Neural cell (in vitro differentiated cells): ENCODE data around the gene FLYWCH2. TPM values are rescaled to one million over a fixed set of nuclear protein-coding genes. Genes with fewer than 3 reads are reported as not detected.

Experiments used
- H2AFZ ChIP-seq: fragments of 200-600, 300-800 bp; sonication (generic), shearing (Covaris generic); 2 replicates; pipeline ENCODE4 v1.6.0; 2014; ENCODE audit warnings: low read depth, mild to moderate bottlenecking, antibody characterized with exemption, low read length, moderate library complexity
- H3F3A ChIP-seq: fragments of 200-600 bp; shearing (Covaris generic); 2 replicates; pipeline ENCODE4 v1.6.1; 2016; ENCODE audit warnings: mild to moderate bottlenecking, moderate library complexity, mixed read lengths, antibody characterized with exemption, low read length; ENCODE audit not compliant: insufficient read depth, poor library complexity, severe bottlenecking
- H3K27ac ChIP-seq: fragments of 200-600, 300-800 bp; sonication (generic), shearing (Covaris generic); 2 replicates; pipeline ENCODE4 v1.5.1; 2014; ENCODE audit warnings: mild to moderate bottlenecking, low read length, moderate library complexity
- H3K27me3 ChIP-seq: fragments of 300-800, 200-600 bp; sonication (generic), shearing (Covaris generic); 2 replicates; pipeline ENCODE4 v1.6.0; 2014; ENCODE audit warnings: mild to moderate bottlenecking, low read depth, low read length, moderate library complexity; ENCODE audit not compliant: insufficient read depth
- H3K36me3 ChIP-seq: fragments of 300-800, 200-600 bp; sonication (generic), shearing (Covaris generic); 2 replicates; pipeline ENCODE4 v1.5.1; 2014; ENCODE audit warnings: mild to moderate bottlenecking, antibody characterized with exemption, low read length, moderate library complexity; ENCODE audit not compliant: insufficient read depth
- H3K4me2 ChIP-seq: fragments of 300-800, 200-600 bp; sonication (generic), shearing (Covaris generic); 2 replicates; pipeline ENCODE4 v1.6.0; 2014; ENCODE audit warnings: mild to moderate bottlenecking, low read length
- H3K4me3 ChIP-seq: fragments of 300-800, 200-600 bp; sonication (generic), shearing (Covaris generic); 2 replicates; pipeline ENCODE4 v1.5.1; 2014; ENCODE audit warnings: mild to moderate bottlenecking, low read length, moderate library complexity
- H3K79me2 ChIP-seq: fragments of 200-600 bp; shearing (Covaris generic); replicated peaks from 2 replicates; pipeline ENCODE4 v1.6.0; 2014; ENCODE audit warnings: mild to moderate bottlenecking, low read length, moderate library complexity; ENCODE audit not compliant: insufficient read depth
- H3K9ac ChIP-seq: fragments of 300-800, 200-600 bp; sonication (generic), shearing (Covaris generic); 2 replicates; pipeline ENCODE4 v1.6.1; 2016; ENCODE audit warnings: mild to moderate bottlenecking, low read length, mixed read lengths
- H3K9me2 ChIP-seq: fragments of 200-600 bp; shearing (Covaris generic); 2 replicates; pipeline ENCODE4 v1.6.1; 2016; ENCODE audit warnings: mild to moderate bottlenecking, low read length, mixed read lengths; ENCODE audit not compliant: insufficient read depth
- H3K9me3 ChIP-seq: fragments of 200-600, 300-800 bp; sonication (generic), shearing (Covaris generic); 2 replicates; pipeline ENCODE4 v1.6.1; 2016; ENCODE audit warnings: mild to moderate bottlenecking, mixed run types, low read length, moderate library complexity, mixed read lengths
- H4K20me1 ChIP-seq: fragments of 200-600 bp; shearing (Covaris generic); 2 replicates; pipeline ENCODE4 v1.6.1; 2016; ENCODE audit warnings: mild to moderate bottlenecking, mixed run types; ENCODE audit not compliant: insufficient read depth
- EP300 ChIP-seq: fragments of 450-650 bp; conservative IDR thresholded peaks from 2 replicates; pipeline ENCODE4 v1.6.1; 2014; ENCODE audit warnings: antibody characterized with exemption, mild to moderate bottlenecking, moderate library complexity; ENCODE audit not compliant: poor library complexity, severe bottlenecking
- EZH2 ChIP-seq: fragments of 200-600, 300-800 bp; shearing (Covaris generic), sonication (generic); IDR thresholded peaks from 2 replicates; pipeline ENCODE4 v1.6.1; 2014; ENCODE audit warnings: antibody characterized with exemption, low read length, borderline replicate concordance, mild to moderate bottlenecking; ENCODE audit not compliant: insufficient read depth, poor library complexity, severe bottlenecking
- MXI1 ChIP-seq: fragments of 450-650 bp; conservative IDR thresholded peaks from 2 replicates; pipeline ENCODE4 v1.6.1; 2014; ENCODE audit warnings: antibody characterized with exemption, mild to moderate bottlenecking; ENCODE audit not compliant: poor library complexity, severe bottlenecking
- POLR2AphosphoS5 ChIP-seq: IDR thresholded peaks from 2 replicates; pipeline ENCODE4 v1.6.1; 2012
- RAD21 ChIP-seq: fragments of 450-650 bp; conservative IDR thresholded peaks from 2 replicates; pipeline ENCODE4 v1.6.1; 2014; ENCODE audit warnings: antibody characterized with exemption, mild to moderate bottlenecking, moderate library complexity
- SMC3 ChIP-seq: fragments of 450-650 bp; conservative IDR thresholded peaks from 2 replicates; pipeline ENCODE4 v1.6.1; 2014; ENCODE audit warnings: antibody characterized with exemption, mild to moderate bottlenecking, moderate library complexity; ENCODE audit not compliant: poor library complexity
- TAF1 ChIP-seq: IDR thresholded peaks from 2 replicates; pipeline ENCODE4 v1.6.1; 2012; ENCODE audit warnings: low read depth
- polyA plus RNA-seq: library from polyadenylated mRNA; depleted of rRNA; stranded (reverse); fragments of >200 nt; gene quantifications from 2 replicates; pipeline ENCODE4 v1.2.3, GENCODE V29; 2014
- TF ChIP-seq, protein P1 (sequence below): IDR thresholded peaks from 2 replicates; pipeline ENCODE4 v1.6.1; 2012; ENCODE audit warnings: borderline replicate concordance
- TF ChIP-seq, protein P2 (sequence below): fragments of 450-650 bp; IDR thresholded peaks from 2 replicates; pipeline ENCODE4 v1.5.1; 2014; ENCODE audit warnings: antibody characterized with exemption, mild to moderate bottlenecking, moderate library complexity; ENCODE audit not compliant: poor library complexity, severe bottlenecking

Gene FLYWCH2
- polyA plus RNA-seq, 1 donor from 2014 or later = 193 TPM

DNA sequence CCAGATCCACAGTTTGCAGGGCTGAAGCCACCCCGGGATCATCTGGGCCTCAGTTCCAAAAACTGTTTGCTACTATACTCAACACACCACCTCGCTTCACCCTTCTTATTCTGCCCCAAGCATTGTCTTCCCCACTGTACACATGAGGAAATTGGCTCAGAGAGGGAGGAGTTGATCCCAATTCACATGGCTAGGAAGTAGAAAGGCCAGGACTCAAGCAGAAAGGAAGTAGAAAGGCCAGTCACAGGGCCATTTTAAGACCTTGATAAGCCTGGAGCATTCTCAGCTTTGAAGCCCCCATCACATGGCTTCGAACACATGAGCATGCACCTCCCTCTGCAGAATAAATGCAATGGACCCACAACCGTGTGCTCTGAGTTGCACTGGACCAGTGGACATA lies 17.4 kb upstream of the FLYWCH2 start:
- H4K20me1 ChIP-seq = no peaks in the 10 kb centered on the region
- no peaks in the 10 kb centered on the region for H3K9me2 ChIP-seq
- TF ChIP-seq, protein P1, sequence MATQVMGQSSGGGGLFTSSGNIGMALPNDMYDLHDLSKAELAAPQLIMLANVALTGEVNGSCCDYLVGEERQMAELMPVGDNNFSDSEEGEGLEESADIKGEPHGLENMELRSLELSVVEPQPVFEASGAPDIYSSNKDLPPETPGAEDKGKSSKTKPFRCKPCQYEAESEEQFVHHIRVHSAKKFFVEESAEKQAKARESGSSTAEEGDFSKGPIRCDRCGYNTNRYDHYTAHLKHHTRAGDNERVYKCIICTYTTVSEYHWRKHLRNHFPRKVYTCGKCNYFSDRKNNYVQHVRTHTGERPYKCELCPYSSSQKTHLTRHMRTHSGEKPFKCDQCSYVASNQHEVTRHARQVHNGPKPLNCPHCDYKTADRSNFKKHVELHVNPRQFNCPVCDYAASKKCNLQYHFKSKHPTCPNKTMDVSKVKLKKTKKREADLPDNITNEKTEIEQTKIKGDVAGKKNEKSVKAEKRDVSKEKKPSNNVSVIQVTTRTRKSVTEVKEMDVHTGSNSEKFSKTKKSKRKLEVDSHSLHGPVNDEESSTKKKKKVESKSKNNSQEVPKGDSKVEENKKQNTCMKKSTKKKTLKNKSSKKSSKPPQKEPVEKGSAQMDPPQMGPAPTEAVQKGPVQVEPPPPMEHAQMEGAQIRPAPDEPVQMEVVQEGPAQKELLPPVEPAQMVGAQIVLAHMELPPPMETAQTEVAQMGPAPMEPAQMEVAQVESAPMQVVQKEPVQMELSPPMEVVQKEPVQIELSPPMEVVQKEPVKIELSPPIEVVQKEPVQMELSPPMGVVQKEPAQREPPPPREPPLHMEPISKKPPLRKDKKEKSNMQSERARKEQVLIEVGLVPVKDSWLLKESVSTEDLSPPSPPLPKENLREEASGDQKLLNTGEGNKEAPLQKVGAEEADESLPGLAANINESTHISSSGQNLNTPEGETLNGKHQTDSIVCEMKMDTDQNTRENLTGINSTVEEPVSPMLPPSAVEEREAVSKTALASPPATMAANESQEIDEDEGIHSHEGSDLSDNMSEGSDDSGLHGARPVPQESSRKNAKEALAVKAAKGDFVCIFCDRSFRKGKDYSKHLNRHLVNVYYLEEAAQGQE = no peak
- TF ChIP-seq EZH2 = no peak
- no peak for TF ChIP-seq RAD21
- no peak for TF ChIP-seq POLR2AphosphoS5
- TF ChIP-seq, protein P2, sequence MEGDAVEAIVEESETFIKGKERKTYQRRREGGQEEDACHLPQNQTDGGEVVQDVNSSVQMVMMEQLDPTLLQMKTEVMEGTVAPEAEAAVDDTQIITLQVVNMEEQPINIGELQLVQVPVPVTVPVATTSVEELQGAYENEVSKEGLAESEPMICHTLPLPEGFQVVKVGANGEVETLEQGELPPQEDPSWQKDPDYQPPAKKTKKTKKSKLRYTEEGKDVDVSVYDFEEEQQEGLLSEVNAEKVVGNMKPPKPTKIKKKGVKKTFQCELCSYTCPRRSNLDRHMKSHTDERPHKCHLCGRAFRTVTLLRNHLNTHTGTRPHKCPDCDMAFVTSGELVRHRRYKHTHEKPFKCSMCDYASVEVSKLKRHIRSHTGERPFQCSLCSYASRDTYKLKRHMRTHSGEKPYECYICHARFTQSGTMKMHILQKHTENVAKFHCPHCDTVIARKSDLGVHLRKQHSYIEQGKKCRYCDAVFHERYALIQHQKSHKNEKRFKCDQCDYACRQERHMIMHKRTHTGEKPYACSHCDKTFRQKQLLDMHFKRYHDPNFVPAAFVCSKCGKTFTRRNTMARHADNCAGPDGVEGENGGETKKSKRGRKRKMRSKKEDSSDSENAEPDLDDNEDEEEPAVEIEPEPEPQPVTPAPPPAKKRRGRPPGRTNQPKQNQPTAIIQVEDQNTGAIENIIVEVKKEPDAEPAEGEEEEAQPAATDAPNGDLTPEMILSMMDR = no peak
- TF ChIP-seq EP300 = no peak
- TF ChIP-seq SMC3 = no peak
- TF ChIP-seq TAF1 = no peak
- no peak for TF ChIP-seq MXI1
- no peak overlapping the region for H3K4me2 ChIP-seq
- no peaks in the 10 kb centered on the region for H3K36me3 ChIP-seq
- no peak overlapping the region for H3K4me3 ChIP-seq
- H3K9ac ChIP-seq = no peak overlapping the region
- H3K27ac ChIP-seq = no peak overlapping the region
- H2AFZ ChIP-seq = no peak overlapping the region
- no peaks in the 10 kb centered on the region for H3K79me2 ChIP-seq
- no peaks in the 10 kb centered on the region for H3F3A ChIP-seq
- H3K9me3 ChIP-seq = no peaks in the 10 kb centered on the region
- H3K27me3 ChIP-seq = peaks cover 19% of the 10 kb centered on the region

DNA sequence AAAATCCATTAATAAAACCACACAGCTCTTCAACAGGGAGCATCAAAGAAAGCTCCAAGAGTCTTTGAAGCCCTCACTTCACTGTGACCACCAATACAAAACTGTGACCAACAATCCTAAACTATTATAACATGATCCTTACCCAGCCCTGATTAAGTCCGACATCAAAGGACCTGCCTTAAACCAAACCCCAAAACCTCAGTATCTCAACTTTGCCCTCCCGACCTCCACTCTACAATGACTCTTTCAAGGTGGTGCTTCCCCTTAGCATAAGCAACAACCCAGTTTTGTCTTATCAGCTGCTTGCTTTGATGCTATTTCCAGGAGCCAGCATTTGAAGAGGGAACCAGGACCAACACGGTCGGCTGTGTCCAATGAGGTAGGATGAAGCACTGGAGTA lies 16.6 kb upstream of the FLYWCH2 start:
- H3F3A ChIP-seq = no peaks in the 10 kb centered on the region
- H3K27me3 ChIP-seq = peaks cover 21% of the 10 kb centered on the region
- H3K4me3 ChIP-seq = no peak overlapping the region
- no peak for TF ChIP-seq EZH2
- TF ChIP-seq RAD21 = no peak
- no peak for TF ChIP-seq SMC3
- TF ChIP-seq, protein P1 = no peak
- no peak for TF ChIP-seq POLR2AphosphoS5
- TF ChIP-seq TAF1 = no peak
- no peak for TF ChIP-seq MXI1
- TF ChIP-seq, protein P2 = no peak
- TF ChIP-seq EP300 = no peak
- no peak overlapping the region for H3K4me2 ChIP-seq
- no peaks in the 10 kb centered on the region for H3K36me3 ChIP-seq
- H3K27ac ChIP-seq = no peak overlapping the region
- H3K9me3 ChIP-seq = no peaks in the 10 kb centered on the region
- no peaks in the 10 kb centered on the region for H3K79me2 ChIP-seq
- no peak overlapping the region for H2AFZ ChIP-seq
- no peaks in the 10 kb centered on the region for H4K20me1 ChIP-seq
- no peak overlapping the region for H3K9ac ChIP-seq
- H3K9me2 ChIP-seq = no peaks in the 10 kb centered on the region
